GM21360 (cell line): ENCODE data around the gene PKP1.

Experiments
- ATAC-seq: cut with Tn5 transposase; IDR thresholded peaks from one replicate; pipeline ENCODE4 v1.9.1; 2021; ENCODE audit warnings: mild to moderate bottlenecking, moderate library complexity; ENCODE audit not compliant: unreplicated experiment

Gene PKP1

GRCh38 chr1:201346987-201347386 is 63.7 kb downstream of the PKP1 start:
- ATAC-seq: no peak

- ATAC-seq: no peak
Observed at GRCh38 chr1:201347498-201348210, 64.3 kb downstream of the PKP1 start.

GRCh38 chr1:201348211-201348566 is 64.9 kb downstream of the PKP1 start:
- no peak for ATAC-seq

GRCh38 chr1:201349092-201349491 is 65.8 kb downstream of the PKP1 start:
- no peak for ATAC-seq

- ATAC-seq: no peak
Observed at GRCh38 chr1:201350361-201350725, 67.0 kb downstream of the PKP1 start.

- no peak for ATAC-seq
Observed at GRCh38 chr1:201350884-201351283, 67.6 kb downstream of the PKP1 start.

GRCh38 chr1:201351617-201352016 is 68.3 kb downstream of the PKP1 start:
- ATAC-seq: no peak

GRCh38 chr1:201353186-201353940 is 70.1 kb downstream of the PKP1 start:
- no peak for ATAC-seq

- ATAC-seq: no peak
Observed at GRCh38 chr1:201354151-201354900, 71.0 kb downstream of the PKP1 start.

- ATAC-seq: no peak
Observed at GRCh38 chr1:201354901-201355295, 71.6 kb downstream of the PKP1 start.

GRCh38 chr1:201355471-201355870 is 72.2 kb downstream of the PKP1 start:
- no peak for ATAC-seq

- no peak for ATAC-seq
Observed at GRCh38 chr1:201356236-201356635, 72.9 kb downstream of the PKP1 start.

- no peak for ATAC-seq
Observed at GRCh38 chr1:201356701-201357100, 73.4 kb downstream of the PKP1 start.

- ATAC-seq: no peak
Observed at GRCh38 chr1:201357211-201357610, 73.9 kb downstream of the PKP1 start.

- ATAC-seq: no peak
Observed at GRCh38 chr1:201357636-201358348, 74.5 kb downstream of the PKP1 start.

GRCh38 chr1:201358596-201358995 is 75.3 kb downstream of the PKP1 start:
- ATAC-seq: no peak

GRCh38 chr1:201359031-201359872 is 75.9 kb downstream of the PKP1 start:
- ATAC-seq: no peak

GRCh38 chr1:201359873-201360210 is 76.5 kb downstream of the PKP1 start:
- ATAC-seq: no peak

- ATAC-seq: no peak
Observed at GRCh38 chr1:201360486-201360885, 77.2 kb downstream of the PKP1 start.

GRCh38 chr1:201360901-201361651 is 77.8 kb downstream of the PKP1 start:
- ATAC-seq: no peak
